ENCODE measurements around the gene ASCC1. TPM values are rescaled to one million over a fixed set of nuclear protein-coding genes. Genes with fewer than 3 reads are reported as not detected.

ASCC1 gene
- total and polyA plus RNA-seq, 2 of the 13 experiments (the other 11 are each of a cell fraction or from before 2014, with no cell fraction given), result 21.6 to 30.1 TPM

DNA sequence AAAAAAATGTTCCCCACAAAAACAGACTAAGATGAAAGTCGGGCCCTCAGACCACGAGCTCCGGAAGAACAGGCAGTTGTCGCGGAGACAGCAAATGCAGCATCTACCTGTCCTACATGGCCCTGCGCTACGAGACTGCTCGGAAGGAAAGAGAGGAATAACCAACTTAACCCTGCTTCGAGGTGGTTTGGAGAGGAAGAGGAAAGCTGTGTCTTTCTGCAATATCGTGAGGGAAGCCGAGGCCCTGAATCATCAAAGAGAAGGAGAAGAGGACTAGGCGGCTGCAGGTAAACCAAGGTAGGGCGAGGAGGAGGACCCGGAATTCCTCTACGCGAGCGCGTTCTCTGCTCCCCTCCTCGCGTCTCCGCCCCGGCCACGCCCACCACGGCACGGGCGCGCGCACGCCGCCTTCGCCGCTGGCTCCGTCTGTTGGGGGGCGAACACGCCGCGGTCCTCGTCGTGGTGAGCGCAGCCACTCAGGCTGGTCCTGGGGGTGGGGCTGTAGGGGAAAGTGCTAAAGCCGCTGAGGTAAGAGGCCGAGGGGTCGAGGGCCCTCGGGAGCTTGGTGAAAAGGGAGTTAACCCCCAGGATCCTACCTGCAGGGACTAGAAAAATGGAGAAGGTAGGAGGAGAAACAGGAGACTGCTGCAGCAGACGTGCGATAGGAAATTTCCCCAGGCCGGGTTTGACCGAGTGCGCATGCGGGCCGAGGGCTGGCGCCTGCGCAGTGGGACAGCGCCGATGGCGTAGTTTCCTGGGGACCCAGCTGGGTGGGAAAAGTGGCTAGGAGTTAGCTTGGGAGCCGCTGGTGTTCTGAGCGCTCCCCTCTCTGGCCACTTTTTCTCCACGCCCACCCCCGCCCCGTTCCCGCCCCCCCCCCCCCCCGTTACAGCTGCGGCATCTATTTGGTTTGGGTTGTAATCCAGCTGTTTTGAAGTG is at the start of gene ASCC1, which contains the start of gene ANAPC16 (continued):
- TF ChIP-seq, protein P1, sequence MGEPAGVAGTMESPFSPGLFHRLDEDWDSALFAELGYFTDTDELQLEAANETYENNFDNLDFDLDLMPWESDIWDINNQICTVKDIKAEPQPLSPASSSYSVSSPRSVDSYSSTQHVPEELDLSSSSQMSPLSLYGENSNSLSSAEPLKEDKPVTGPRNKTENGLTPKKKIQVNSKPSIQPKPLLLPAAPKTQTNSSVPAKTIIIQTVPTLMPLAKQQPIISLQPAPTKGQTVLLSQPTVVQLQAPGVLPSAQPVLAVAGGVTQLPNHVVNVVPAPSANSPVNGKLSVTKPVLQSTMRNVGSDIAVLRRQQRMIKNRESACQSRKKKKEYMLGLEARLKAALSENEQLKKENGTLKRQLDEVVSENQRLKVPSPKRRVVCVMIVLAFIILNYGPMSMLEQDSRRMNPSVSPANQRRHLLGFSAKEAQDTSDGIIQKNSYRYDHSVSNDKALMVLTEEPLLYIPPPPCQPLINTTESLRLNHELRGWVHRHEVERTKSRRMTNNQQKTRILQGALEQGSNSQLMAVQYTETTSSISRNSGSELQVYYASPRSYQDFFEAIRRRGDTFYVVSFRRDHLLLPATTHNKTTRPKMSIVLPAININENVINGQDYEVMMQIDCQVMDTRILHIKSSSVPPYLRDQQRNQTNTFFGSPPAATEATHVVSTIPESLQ (CRISPR knock-in tag; conservative IDR thresholded peaks at IDR 0.05), result no peak
- TF ChIP-seq ZC3H4 (CRISPR knock-in tag; IDR thresholded peaks at IDR 0.05; ENCODE audit: borderline replicate concordance) (no peak; the same call in 1 of the 2 replicates), POGZ (CRISPR knock-in tag; IDR thresholded peaks at IDR 0.05) (peak; percentile 70; the same call in 1 of the 2 replicates), ZNF337 (CRISPR knock-in tag; IDR thresholded peaks at IDR 0.05; ENCODE audit: borderline replicate concordance, low read depth) (peak; percentile 83; the same call in 1 of the 2 replicates), BCL6 (CRISPR knock-in tag; IDR thresholded peaks at IDR 0.05) (peak; percentile 73), ZNF549 (CRISPR knock-in tag; IDR thresholded peaks at IDR 0.05) (no peak), ZSCAN29 (CRISPR knock-in tag; conservative IDR thresholded peaks at IDR 0.05) (peak; percentile 76), ZNF644 (CRISPR knock-in tag; IDR thresholded peaks at IDR 0.05; ENCODE audit: low read depth) (no peak), ZNF780A (CRISPR knock-in tag; IDR thresholded peaks at IDR 0.05) (peak; percentile 85; the same call in 1 of the 2 replicates), ELF4 (CRISPR knock-in tag; IDR thresholded peaks at IDR 0.05; ENCODE audit: borderline replicate concordance) (no peak), RXRB (CRISPR knock-in tag; IDR thresholded peaks at IDR 0.05; ENCODE audit: borderline replicate concordance) (peak; percentile 75; the same call in 1 of the 2 replicates), ZIK1 (CRISPR knock-in tag; IDR thresholded peaks at IDR 0.05; ENCODE audit: borderline replicate concordance, low read depth) (peak; percentile 92; the same call in 1 of the 2 replicates), MEIS1 (CRISPR knock-in tag; IDR thresholded peaks at IDR 0.05; ENCODE audit: borderline replicate concordance) (peak; percentile 96), HNRNPL (IDR thresholded peaks at IDR 0.05; ENCODE audit: low read depth, low read length) (no peak), SP4 (CRISPR knock-in tag; IDR thresholded peaks at IDR 0.05) (peak; percentile 95)
- TF ChIP-seq, protein P2, sequence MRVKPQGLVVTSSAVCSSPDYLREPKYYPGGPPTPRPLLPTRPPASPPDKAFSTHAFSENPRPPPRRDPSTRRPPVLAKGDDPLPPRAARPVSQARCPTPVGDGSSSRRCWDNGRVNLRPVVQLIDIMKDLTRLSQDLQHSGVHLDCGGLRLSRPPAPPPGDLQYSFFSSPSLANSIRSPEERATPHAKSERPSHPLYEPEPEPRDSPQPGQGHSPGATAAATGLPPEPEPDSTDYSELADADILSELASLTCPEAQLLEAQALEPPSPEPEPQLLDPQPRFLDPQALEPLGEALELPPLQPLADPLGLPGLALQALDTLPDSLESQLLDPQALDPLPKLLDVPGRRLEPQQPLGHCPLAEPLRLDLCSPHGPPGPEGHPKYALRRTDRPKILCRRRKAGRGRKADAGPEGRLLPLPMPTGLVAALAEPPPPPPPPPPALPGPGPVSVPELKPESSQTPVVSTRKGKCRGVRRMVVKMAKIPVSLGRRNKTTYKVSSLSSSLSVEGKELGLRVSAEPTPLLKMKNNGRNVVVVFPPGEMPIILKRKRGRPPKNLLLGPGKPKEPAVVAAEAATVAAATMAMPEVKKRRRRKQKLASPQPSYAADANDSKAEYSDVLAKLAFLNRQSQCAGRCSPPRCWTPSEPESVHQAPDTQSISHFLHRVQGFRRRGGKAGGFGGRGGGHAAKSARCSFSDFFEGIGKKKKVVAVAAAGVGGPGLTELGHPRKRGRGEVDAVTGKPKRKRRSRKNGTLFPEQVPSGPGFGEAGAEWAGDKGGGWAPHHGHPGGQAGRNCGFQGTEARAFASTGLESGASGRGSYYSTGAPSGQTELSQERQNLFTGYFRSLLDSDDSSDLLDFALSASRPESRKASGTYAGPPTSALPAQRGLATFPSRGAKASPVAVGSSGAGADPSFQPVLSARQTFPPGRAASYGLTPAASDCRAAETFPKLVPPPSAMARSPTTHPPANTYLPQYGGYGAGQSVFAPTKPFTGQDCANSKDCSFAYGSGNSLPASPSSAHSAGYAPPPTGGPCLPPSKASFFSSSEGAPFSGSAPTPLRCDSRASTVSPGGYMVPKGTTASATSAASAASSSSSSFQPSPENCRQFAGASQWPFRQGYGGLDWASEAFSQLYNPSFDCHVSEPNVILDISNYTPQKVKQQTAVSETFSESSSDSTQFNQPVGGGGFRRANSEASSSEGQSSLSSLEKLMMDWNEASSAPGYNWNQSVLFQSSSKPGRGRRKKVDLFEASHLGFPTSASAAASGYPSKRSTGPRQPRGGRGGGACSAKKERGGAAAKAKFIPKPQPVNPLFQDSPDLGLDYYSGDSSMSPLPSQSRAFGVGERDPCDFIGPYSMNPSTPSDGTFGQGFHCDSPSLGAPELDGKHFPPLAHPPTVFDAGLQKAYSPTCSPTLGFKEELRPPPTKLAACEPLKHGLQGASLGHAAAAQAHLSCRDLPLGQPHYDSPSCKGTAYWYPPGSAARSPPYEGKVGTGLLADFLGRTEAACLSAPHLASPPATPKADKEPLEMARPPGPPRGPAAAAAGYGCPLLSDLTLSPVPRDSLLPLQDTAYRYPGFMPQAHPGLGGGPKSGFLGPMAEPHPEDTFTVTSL (CRISPR knock-in tag; IDR thresholded peaks at IDR 0.05; ENCODE audit: borderline replicate concordance), result peak; percentile 46; the same call in 1 of the 2 replicates
- TF ChIP-seq, protein P3, sequence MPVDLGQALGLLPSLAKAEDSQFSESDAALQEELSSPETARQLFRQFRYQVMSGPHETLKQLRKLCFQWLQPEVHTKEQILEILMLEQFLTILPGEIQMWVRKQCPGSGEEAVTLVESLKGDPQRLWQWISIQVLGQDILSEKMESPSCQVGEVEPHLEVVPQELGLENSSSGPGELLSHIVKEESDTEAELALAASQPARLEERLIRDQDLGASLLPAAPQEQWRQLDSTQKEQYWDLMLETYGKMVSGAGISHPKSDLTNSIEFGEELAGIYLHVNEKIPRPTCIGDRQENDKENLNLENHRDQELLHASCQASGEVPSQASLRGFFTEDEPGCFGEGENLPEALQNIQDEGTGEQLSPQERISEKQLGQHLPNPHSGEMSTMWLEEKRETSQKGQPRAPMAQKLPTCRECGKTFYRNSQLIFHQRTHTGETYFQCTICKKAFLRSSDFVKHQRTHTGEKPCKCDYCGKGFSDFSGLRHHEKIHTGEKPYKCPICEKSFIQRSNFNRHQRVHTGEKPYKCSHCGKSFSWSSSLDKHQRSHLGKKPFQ (CRISPR knock-in tag; IDR thresholded peaks at IDR 0.05; ENCODE audit: insufficient replicate concordance), result peak; percentile 66

Data from HepG2 (cell line).